Keratinocyte (primary cell): ENCODE data around the gene SRP68. TPM values are rescaled to one million over a fixed set of nuclear protein-coding genes. Genes with fewer than 3 reads are reported as not detected.
A peak's percentile ranks its signal among the peaks of the same experiment; 100 is the strongest.

Experiments
- DNase-seq: peaks from one replicate; pipeline ENCODE4 v3.0.0-alpha.2; 2011; ENCODE audit warnings: low read depth, missing footprints, low spot score
- FAIRE-seq: peaks from 2 replicates; lab custom pipeline; 2011; peaks lifted over from hg19 to GRCh38; lab: Jason Lieb, UNC
- H2AFZ ChIP-seq: 2 replicates; pipeline ENCODE4 v1.6.0; 2012; ENCODE audit warnings: low read length, control low read depth, inconsistent platforms; ENCODE audit not compliant: control insufficient read depth
- H3K27ac ChIP-seq: 2 replicates; pipeline ENCODE4 v1.5.1; 2011; ENCODE audit warnings: low read length; ENCODE audit not compliant: control insufficient read depth, insufficient read depth
- H3K27me3 ChIP-seq: 3 replicates; pipeline ENCODE4 v1.6.0; 2011; ENCODE audit warnings: low read length; ENCODE audit not compliant: control insufficient read depth, insufficient read depth; ENCODE audit errors: extremely low read depth
- H3K36me3 ChIP-seq, 2 experiments: 2 replicates in 1 of 2; 3 replicates in 1 of 2; pipeline ENCODE4 v1.5.1; 2011; ENCODE audit warnings: low read length in 2 of 2, mild to moderate bottlenecking in 1 of 2; ENCODE audit not compliant: control insufficient read depth in 2 of 2, insufficient read depth in 2 of 2; ENCODE audit errors: extremely low read depth in 1 of 2
- H3K4me1 ChIP-seq: 3 replicates; pipeline ENCODE4 v1.5.1; 2011; ENCODE audit warnings: low read length; ENCODE audit not compliant: control insufficient read depth, insufficient read depth; ENCODE audit errors: extremely low read depth
- H3K4me2 ChIP-seq: 3 replicates; pipeline ENCODE4 v1.6.0; 2011; ENCODE audit warnings: low read depth, low read length; ENCODE audit not compliant: control insufficient read depth, insufficient read depth; ENCODE audit errors: extremely low read depth
- H3K4me3 ChIP-seq, 3 experiments: fragments of 200-600 bp in 1 of 3; sonication (generic) in 1 of 3; 2 replicates in 2 of 3; 3 replicates in 1 of 3; pipeline ENCODE4 v1.5.1; 2011 to 2016; ENCODE audit warnings: low read length in 3 of 3, mild to moderate bottlenecking in 3 of 3, control low read depth in 2 of 3, inconsistent platforms in 1 of 3, low read depth in 1 of 3, mixed read lengths in 1 of 3, mixed run types in 1 of 3, moderate library complexity in 1 of 3; ENCODE audit not compliant: control insufficient read depth in 2 of 3, insufficient read depth in 2 of 3; ENCODE audit errors: extremely low read depth in 1 of 3
- H3K79me2 ChIP-seq: 2 replicates; pipeline ENCODE4 v1.6.0; 2012; ENCODE audit warnings: low read length; ENCODE audit not compliant: control insufficient read depth, insufficient read depth
- H3K9ac ChIP-seq: 3 replicates; pipeline ENCODE4 v1.6.0; 2011; ENCODE audit warnings: low read length; ENCODE audit not compliant: control insufficient read depth, insufficient read depth; ENCODE audit errors: extremely low read depth
- H3K9me1 ChIP-seq: 3 replicates; pipeline ENCODE4 v1.6.0; 2011; ENCODE audit warnings: low read length; ENCODE audit not compliant: control insufficient read depth, insufficient read depth; ENCODE audit errors: extremely low read depth
- H3K9me3 ChIP-seq: 2 replicates; pipeline ENCODE4 v1.5.1; 2012; ENCODE audit warnings: low read depth, low read length; ENCODE audit not compliant: control insufficient read depth
- H4K20me1 ChIP-seq: 3 replicates; pipeline ENCODE4 v1.6.0; 2011; ENCODE audit warnings: low read length; ENCODE audit not compliant: control insufficient read depth, insufficient read depth; ENCODE audit errors: extremely low read depth
- CTCF ChIP-seq, 3 experiments: IDR thresholded peaks in 1 of 3; conservative IDR thresholded peaks in 1 of 3; optimal IDR thresholded peaks in 1 of 3; 2 replicates in 2 of 3; 3 replicates in 1 of 3; pipeline versions ENCODE3 to v1.5.1; 2011; ENCODE audit warnings: low read length in 3 of 3, mild to moderate bottlenecking in 3 of 3, moderate library complexity in 2 of 3, control low read depth in 1 of 3, inconsistent platforms in 1 of 3; ENCODE audit not compliant: insufficient read depth in 2 of 3; ENCODE audit errors: extremely low read depth in 1 of 3
- EZH2 ChIP-seq: IDR thresholded peaks from one replicate; pipeline ENCODE4 v1.6.1; 2012; ENCODE audit warnings: inconsistent platforms, mild to moderate bottlenecking, low read length, moderate library complexity
- dilution Hi-C: fragments of 300-500 bp; cut with MboI; formaldehyde crosslinking; loops from one replicate; pipeline ENCODE4 v1.7.0; 2020; ENCODE audit warnings: low sequenced_read_pairs; ENCODE audit not compliant: extremely low pct_ligation_motif_present
- polyA plus RNA-seq, 5 experiments: library from polyadenylated mRNA; depleted of rRNA in 3 of 5; stranded (reverse) in 3 of 5; stranded (forward) in 1 of 5; unstranded in 1 of 5; fragments of >200 nt; gene quantifications; 1 replicate in 1 of 5; 2 replicates in 3 of 5; 3 replicates in 1 of 5; pipeline versions ENCODE4 v1.2.1 to v1.2.3, GENCODE V29; 2011 to 2012; ENCODE audit warnings: missing spikeins in 2 of 5, low read depth in 1 of 5, low replicate concordance in 1 of 5

Gene SRP68
- polyA plus RNA-seq, 1 donor (not counting 4 experiments of a cell fraction or from before 2014, with no cell fraction given): 81.3 TPM

GRCh38 chr17:76056882-76057281 is 15.4 kb downstream of the SRP68 start:
- Histone ChIP-seq H3K27ac (no peak overlapping the region), H3K9me3 (no peaks in the 10 kb centered on the region), H3K9me1 (peaks cover 3% of the 10 kb centered on the region), H3K9ac (no peak overlapping the region), H3K4me3 (no peak overlapping the region), H3K4me2 (no peak overlapping the region), H3K79me2 (peaks cover 7% of the 10 kb centered on the region), H3K4me1 (peaks cover 20% of the 10 kb centered on the region), H3K27me3 (no peaks in the 10 kb centered on the region), H3K36me3 (peaks cover 35 to 39% of the 10 kb centered on the region in 2 experiments), H4K20me1 (no peaks in the 10 kb centered on the region), H2AFZ (no peak overlapping the region)
- TF ChIP-seq EZH2 (no peak), CTCF (optimal IDR thresholded peaks at IDR 0.05 in 1 of 3, IDR thresholded peaks at IDR 0.05 in 1 of 3, conservative IDR thresholded peaks at IDR 0.05 in 1 of 3; ENCODE audit: extremely low read depth in 1 of 3, insufficient read depth in 2 of 3, low read length in 3 of 3) (peak; percentile 21 to 37 (median 36))
- FAIRE-seq (no peak), DNase-seq (no peak)
- dilution Hi-C loops: no loop called here

- peak overlapping the region; percentile 81 for H3K9ac ChIP-seq
- H3K4me2 ChIP-seq: peak overlapping the region; percentile 99
- H3K27me3 ChIP-seq: no peaks in the 10 kb centered on the region
- peaks cover 3% of the 10 kb centered on the region for H3K9me1 ChIP-seq
- no peaks in the 10 kb centered on the region for H3K9me3 ChIP-seq
- peaks cover 7% of the 10 kb centered on the region for H3K79me2 ChIP-seq
- H4K20me1 ChIP-seq: no peaks in the 10 kb centered on the region
- peak; percentile 88 for FAIRE-seq
- no peak for TF ChIP-seq EZH2
- no peak for TF ChIP-seq CTCF (optimal IDR thresholded peaks at IDR 0.05 in 1 of 3, IDR thresholded peaks at IDR 0.05 in 1 of 3, conservative IDR thresholded peaks at IDR 0.05 in 1 of 3; ENCODE audit: extremely low read depth in 1 of 3, insufficient read depth in 2 of 3, low read length in 3 of 3)
- dilution Hi-C loops: no loop called here
- H3K27ac ChIP-seq: peak overlapping the region; percentile 99
- H3K36me3 ChIP-seq: peaks cover 22 to 46% of the 10 kb centered on the region in 2 experiments
- peaks cover 27% of the 10 kb centered on the region for H3K4me1 ChIP-seq
- peak; percentile 68 for DNase-seq
- no peak overlapping the region for H2AFZ ChIP-seq
- peak overlapping the region in 2 of 3 experiments; percentile 55 to 72 for H3K4me3 ChIP-seq
Measured at GRCh38 chr17:76054112-76054476, 18.2 kb downstream of the SRP68 start.
